Measurements from ENCODE around the gene CXCL3.

The CXCL3 gene

DNA sequence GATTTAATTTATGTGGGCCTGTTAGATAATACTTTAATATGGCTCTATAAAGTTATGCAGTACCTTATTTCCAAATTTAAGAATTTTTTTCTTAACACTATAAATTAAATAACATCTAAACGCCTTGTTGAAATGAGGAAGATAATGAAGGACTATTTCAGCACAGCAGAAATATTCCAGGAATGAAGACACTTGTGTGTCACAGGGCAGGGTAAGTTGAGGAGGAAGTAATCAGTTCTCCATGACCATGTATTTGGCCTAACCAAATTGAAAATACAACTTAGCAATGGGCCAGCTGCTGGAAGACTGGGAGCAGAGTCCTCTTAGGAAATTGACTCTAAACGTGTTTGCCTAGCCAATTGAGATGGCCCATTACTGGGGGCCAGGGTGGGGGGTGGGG lies 16.9 kb downstream of the CXCL3 start:
- no peak for ATAC-seq (ENCODE audit: insufficient read depth, low read depth)
- no peaks in the 10 kb centered on the region for H3K36me3 ChIP-seq (ENCODE audit: insufficient read depth, low read length)
- TF ChIP-seq, protein P1, sequence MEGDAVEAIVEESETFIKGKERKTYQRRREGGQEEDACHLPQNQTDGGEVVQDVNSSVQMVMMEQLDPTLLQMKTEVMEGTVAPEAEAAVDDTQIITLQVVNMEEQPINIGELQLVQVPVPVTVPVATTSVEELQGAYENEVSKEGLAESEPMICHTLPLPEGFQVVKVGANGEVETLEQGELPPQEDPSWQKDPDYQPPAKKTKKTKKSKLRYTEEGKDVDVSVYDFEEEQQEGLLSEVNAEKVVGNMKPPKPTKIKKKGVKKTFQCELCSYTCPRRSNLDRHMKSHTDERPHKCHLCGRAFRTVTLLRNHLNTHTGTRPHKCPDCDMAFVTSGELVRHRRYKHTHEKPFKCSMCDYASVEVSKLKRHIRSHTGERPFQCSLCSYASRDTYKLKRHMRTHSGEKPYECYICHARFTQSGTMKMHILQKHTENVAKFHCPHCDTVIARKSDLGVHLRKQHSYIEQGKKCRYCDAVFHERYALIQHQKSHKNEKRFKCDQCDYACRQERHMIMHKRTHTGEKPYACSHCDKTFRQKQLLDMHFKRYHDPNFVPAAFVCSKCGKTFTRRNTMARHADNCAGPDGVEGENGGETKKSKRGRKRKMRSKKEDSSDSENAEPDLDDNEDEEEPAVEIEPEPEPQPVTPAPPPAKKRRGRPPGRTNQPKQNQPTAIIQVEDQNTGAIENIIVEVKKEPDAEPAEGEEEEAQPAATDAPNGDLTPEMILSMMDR (IDR thresholded peaks at IDR 0.05; ENCODE audit: borderline replicate concordance, extremely low read depth, low read length, poor library complexity, severe bottlenecking), result no peak
- no peak for TF ChIP-seq EZH2 (IDR thresholded peaks at IDR 0.05; ENCODE audit: borderline replicate concordance, low read depth, low read length, severe bottlenecking)

GRCh38 chr4:74018771-74019170 lies 19.7 kb downstream of the CXCL3 start:
- TF ChIP-seq, protein P1 (IDR thresholded peaks at IDR 0.05; ENCODE audit: borderline replicate concordance, extremely low read depth, low read length, poor library complexity, severe bottlenecking), result no peak
- TF ChIP-seq EZH2 (IDR thresholded peaks at IDR 0.05; ENCODE audit: borderline replicate concordance, low read depth, low read length, severe bottlenecking), result no peak
- no peak overlapping the region for H2AFZ ChIP-seq (ENCODE audit: low read depth, low read length)
- H3K4me2 ChIP-seq (ENCODE audit: insufficient read depth, low read length), result no peak overlapping the region
- no peak overlapping the region for H3K4me3 ChIP-seq (ENCODE audit: low read depth in 1 of 2, low read length in 2 of 2)
- DNase-seq, result no peak
- no peaks in the 10 kb centered on the region for H4K20me1 ChIP-seq (ENCODE audit: insufficient read depth, low read length)
- H3K27ac ChIP-seq (ENCODE audit: low read length), result no peak overlapping the region
- H3K79me2 ChIP-seq (ENCODE audit: insufficient read depth, low read length), result no peaks in the 10 kb centered on the region
- no peaks in the 10 kb centered on the region for H3K9me3 ChIP-seq (ENCODE audit: insufficient read depth, low read length, severe bottlenecking)
- no peaks in the 10 kb centered on the region for H3K36me3 ChIP-seq (ENCODE audit: insufficient read depth, low read length)
- H3K9ac ChIP-seq (ENCODE audit: low read depth, low read length), result no peak overlapping the region
- H3K4me1 ChIP-seq (ENCODE audit: insufficient read depth, low read length), result peaks cover 27% of the 10 kb centered on the region
- H3K27me3 ChIP-seq (ENCODE audit: insufficient read depth, low read length, poor library complexity), result no peaks in the 10 kb centered on the region
- no peak for ATAC-seq (ENCODE audit: insufficient read depth, low read depth)

More for the DNA sequence above, 16.9 kb downstream of the CXCL3 start:
- no peak overlapping the region for H3K9ac ChIP-seq (ENCODE audit: low read depth, low read length)
- peaks cover 6% of the 10 kb centered on the region for H3K4me1 ChIP-seq (ENCODE audit: insufficient read depth, low read length)
- H3K27me3 ChIP-seq (ENCODE audit: insufficient read depth, low read length, poor library complexity), result no peaks in the 10 kb centered on the region
- H4K20me1 ChIP-seq (ENCODE audit: insufficient read depth, low read length), result no peaks in the 10 kb centered on the region
- no peaks in the 10 kb centered on the region for H3K79me2 ChIP-seq (ENCODE audit: insufficient read depth, low read length)
- H3K4me3 ChIP-seq (ENCODE audit: low read depth in 1 of 2, low read length in 2 of 2), result no peak overlapping the region
- DNase-seq, result no peak
- H3K9me3 ChIP-seq (ENCODE audit: insufficient read depth, low read length, severe bottlenecking), result no peaks in the 10 kb centered on the region
- no peak overlapping the region for H3K27ac ChIP-seq (ENCODE audit: low read length)
- H2AFZ ChIP-seq (ENCODE audit: low read depth, low read length), result no peak overlapping the region
- H3K4me2 ChIP-seq (ENCODE audit: insufficient read depth, low read length), result no peak overlapping the region

DNA sequence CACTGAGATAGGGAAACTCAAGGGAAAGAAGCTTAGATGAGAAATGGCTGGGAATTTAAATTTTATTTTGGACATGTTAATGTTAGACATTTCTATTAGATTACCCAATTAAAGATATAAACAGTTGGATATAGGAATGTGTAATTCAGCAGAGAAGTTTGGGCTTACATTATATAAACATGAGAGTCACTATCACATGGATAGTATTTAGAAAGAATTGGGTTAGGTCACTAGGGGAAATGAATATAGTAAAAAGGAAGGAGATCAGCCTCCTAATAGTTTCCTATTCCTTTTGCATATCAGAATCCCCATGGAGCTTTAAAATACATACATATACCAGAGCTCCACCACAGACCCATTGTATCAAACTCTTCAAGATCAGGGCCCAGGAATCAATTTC lies 20.4 kb downstream of the CXCL3 start:
- no peaks in the 10 kb centered on the region for H3K36me3 ChIP-seq (ENCODE audit: insufficient read depth, low read length)
- TF ChIP-seq, protein P1 (IDR thresholded peaks at IDR 0.05; ENCODE audit: borderline replicate concordance, extremely low read depth, low read length, poor library complexity, severe bottlenecking), result no peak
- TF ChIP-seq EZH2 (IDR thresholded peaks at IDR 0.05; ENCODE audit: borderline replicate concordance, low read depth, low read length, severe bottlenecking), result no peak
- no peak overlapping the region for H3K9ac ChIP-seq (ENCODE audit: low read depth, low read length)
- H3K9me3 ChIP-seq (ENCODE audit: insufficient read depth, low read length, severe bottlenecking), result no peaks in the 10 kb centered on the region
- H3K27me3 ChIP-seq (ENCODE audit: insufficient read depth, low read length, poor library complexity), result no peaks in the 10 kb centered on the region
- no peaks in the 10 kb centered on the region for H4K20me1 ChIP-seq (ENCODE audit: insufficient read depth, low read length)
- no peaks in the 10 kb centered on the region for H3K79me2 ChIP-seq (ENCODE audit: insufficient read depth, low read length)
- no peak overlapping the region for H3K4me2 ChIP-seq (ENCODE audit: insufficient read depth, low read length)
- ATAC-seq (ENCODE audit: insufficient read depth, low read depth) (no peak), DNase-seq (no peak)
- H3K4me1 ChIP-seq (ENCODE audit: insufficient read depth, low read length), result peaks cover 27% of the 10 kb centered on the region
- no peak overlapping the region for H3K4me3 ChIP-seq (ENCODE audit: low read depth in 1 of 2, low read length in 2 of 2)
- H3K27ac ChIP-seq (ENCODE audit: low read length), result no peak overlapping the region
- no peak overlapping the region for H2AFZ ChIP-seq (ENCODE audit: low read depth, low read length)

GRCh38 chr4:74016068-74016467 lies 22.4 kb downstream of the CXCL3 start:
- H2AFZ ChIP-seq (ENCODE audit: low read depth, low read length), result peak overlapping the region; percentile 38; the same call in 1 of the 2 replicates
- no peaks in the 10 kb centered on the region for H3K79me2 ChIP-seq (ENCODE audit: insufficient read depth, low read length)
- ATAC-seq (ENCODE audit: insufficient read depth, low read depth) (peak; percentile 93), DNase-seq (no peak)
- no peaks in the 10 kb centered on the region for H3K9me3 ChIP-seq (ENCODE audit: insufficient read depth, low read length, severe bottlenecking)
- H3K4me3 ChIP-seq (ENCODE audit: low read depth in 1 of 2, low read length in 2 of 2), result no peak overlapping the region
- peak overlapping the region; percentile 76 for H3K27ac ChIP-seq (ENCODE audit: low read length)
- H3K27me3 ChIP-seq (ENCODE audit: insufficient read depth, low read length, poor library complexity), result no peaks in the 10 kb centered on the region
- no peaks in the 10 kb centered on the region for H4K20me1 ChIP-seq (ENCODE audit: insufficient read depth, low read length)
- peaks cover 27% of the 10 kb centered on the region for H3K4me1 ChIP-seq (ENCODE audit: insufficient read depth, low read length)
- no peak overlapping the region; the same call in 1 of the 2 replicates for H3K9ac ChIP-seq (ENCODE audit: low read depth, low read length)
- TF ChIP-seq, protein P1 (IDR thresholded peaks at IDR 0.05; ENCODE audit: borderline replicate concordance, extremely low read depth, low read length, poor library complexity, severe bottlenecking), result no peak
- TF ChIP-seq EZH2 (IDR thresholded peaks at IDR 0.05; ENCODE audit: borderline replicate concordance, low read depth, low read length, severe bottlenecking), result no peak
- no peaks in the 10 kb centered on the region for H3K36me3 ChIP-seq (ENCODE audit: insufficient read depth, low read length)
- peak overlapping the region; percentile 41; the same call in 1 of the 2 replicates for H3K4me2 ChIP-seq (ENCODE audit: insufficient read depth, low read length)
